Activated naive CD4-positive, alpha-beta T cell treated with anti-CD3 and anti-CD28 coated beads, Interleukin-2, amount 10 ng/mL, durations not matched to agents 5 hours and 36 hours (primary cell): ENCODE results near the gene VAT1L. TPM values are rescaled to one million over a fixed set of nuclear protein-coding genes. Genes with fewer than 3 reads are reported as not detected.

Source experiments
- total RNA-seq, 2 experiments: library from RNA; stranded (reverse); gene quantifications; one replicate each; pipeline ENCODE4 v1.2.3, GENCODE V29; 2021

VAT1L gene
- not detected for total RNA-seq

GRCh38 chr16:77788181-77789084 lies at the start of gene VAT1L:
TSS of gene VAT1L (plus strand) at chr16:77788564. CDS start at chr16:77788683, 119 bp downstream.

GRCh38 chr16:78022347-78023060 lies 234.1 kb downstream of the VAT1L start, which contains the start of gene CLEC3A:
TSS of gene CLEC3A (plus strand) at chr16:78022548. CDS start at chr16:78022627, 79 bp downstream.

Other genes starting within 250 kb of the VAT1L start
- gene NUDT7, start 66.0 kb upstream of the VAT1L start, total RNA-seq: 1 to 10 TPM; 6.8 to 8.8 TPM
- gene CLEC3A, start 234.0 kb downstream of the VAT1L start, total RNA-seq: not detected